Left ventricle myocardium inferior (tissue), 1 donor: ENCODE measurements around the gene PTPRT. TPM values are rescaled to one million over a fixed set of nuclear protein-coding genes. Genes with fewer than 3 reads are reported as not detected.

Experiments used
- DNase-seq: peaks from one replicate; pipeline ENCODE4 v3.0.0-alpha.2; 2020
- H3K27ac ChIP-seq: fragments of 200-600 bp; replicated peaks from 2 replicates; pipeline ENCODE4 v1.8.0; 2021
- H3K27me3 ChIP-seq: fragments of 200-600 bp; 2 replicates; pipeline ENCODE4 v1.8.0; 2021; ENCODE audit warnings: low read depth
- H3K36me3 ChIP-seq: fragments of 200-600 bp; 2 replicates; pipeline ENCODE4 v1.8.0; 2021
- H3K4me1 ChIP-seq: fragments of 200-600 bp; 2 replicates; pipeline ENCODE4 v1.8.0; 2021
- H3K4me3 ChIP-seq: fragments of 200-600 bp; 2 replicates; pipeline ENCODE4 v1.8.0; 2021; ENCODE audit warnings: mild to moderate bottlenecking, moderate library complexity
- H3K9me3 ChIP-seq: fragments of 200-600 bp; replicated peaks from 2 replicates; pipeline ENCODE4 v1.8.0; 2021
- intact Hi-C: fragments of 100-400 bp; cut with micrococcal nuclease; formaldehyde crosslinking; loops from one replicate; pipeline ENCODE4 v1.11.0; 2022
- total RNA-seq: library from RNA; stranded (reverse); fragmentation: NEBNext Ultra II Directional; extraction: Animal tissue kit (Norgen Biotek cat#: 25700); gene quantifications from one replicate; pipeline ENCODE4 v1.2.1, GENCODE V29; 2021
- TF ChIP-seq, protein P1 (sequence below): fragments of 200-600 bp; IDR thresholded peaks from 2 replicates; pipeline ENCODE4 v1.8.0; 2021; ENCODE audit warnings: antibody characterized with exemption, mild to moderate bottlenecking, borderline replicate concordance
- donor health status: DM: no; HTN: yes; CAD: no; lungs with severe emphysema.

Gene PTPRT
- total RNA-seq, 1 donor from 2014 or later: 0.08 TPM

DNA sequence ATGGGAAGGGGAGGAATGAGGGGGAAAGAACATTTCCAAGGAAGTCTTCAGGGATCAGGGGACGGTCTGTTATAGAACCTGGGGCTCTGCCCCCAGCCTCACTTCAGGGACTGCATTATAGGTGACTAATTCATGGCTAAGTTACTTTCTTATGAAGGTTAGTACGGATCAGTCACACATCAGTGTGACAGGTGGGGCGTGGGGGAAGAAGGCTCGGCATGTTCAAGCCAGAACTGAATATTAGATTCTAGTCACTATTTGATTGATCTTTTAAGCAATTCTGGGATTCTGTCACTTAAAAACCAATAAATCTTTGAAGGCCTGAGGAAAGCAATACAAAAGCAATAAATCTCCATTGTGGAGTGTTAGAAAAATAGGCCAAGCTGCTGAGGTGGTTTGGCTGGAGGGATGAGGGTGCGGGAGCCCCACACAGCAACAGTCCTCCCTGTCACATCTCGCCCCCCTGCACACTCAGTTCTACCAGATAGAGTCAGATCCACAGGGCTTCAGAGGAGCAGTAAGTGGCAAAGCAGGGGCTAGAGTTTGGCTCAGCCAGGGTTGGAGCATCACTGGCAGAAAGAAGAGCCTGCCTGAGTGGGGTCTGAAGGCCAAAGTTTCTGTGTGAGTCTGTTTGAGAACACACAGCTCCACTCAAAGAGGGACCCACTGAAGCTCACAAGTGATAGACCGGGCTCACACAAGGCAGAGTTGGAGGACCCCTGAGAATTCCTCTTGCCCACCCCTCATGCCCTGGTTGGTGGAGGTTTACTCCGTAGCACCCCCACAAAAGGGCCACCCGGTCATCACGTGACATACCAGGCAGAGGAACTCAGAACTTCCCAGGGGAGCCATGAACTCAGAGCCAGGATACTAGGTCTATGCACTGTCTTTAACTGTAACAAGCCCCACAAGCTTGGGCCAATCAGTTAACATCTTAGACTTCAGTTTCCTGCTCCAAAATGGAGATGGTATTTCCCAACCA is 843.2 kb downstream of the PTPRT start:
- no peaks in the 10 kb centered on the region for H3K36me3 ChIP-seq
- H3K4me1 ChIP-seq: no peaks in the 10 kb centered on the region
- no peak for DNase-seq
- H3K27me3 ChIP-seq: no peaks in the 10 kb centered on the region
- intact Hi-C loops: no loop called here
- H3K27ac ChIP-seq: no peak overlapping the region
- H3K9me3 ChIP-seq: no peaks in the 10 kb centered on the region
- no peak overlapping the region for H3K4me3 ChIP-seq
- TF ChIP-seq, protein P1, sequence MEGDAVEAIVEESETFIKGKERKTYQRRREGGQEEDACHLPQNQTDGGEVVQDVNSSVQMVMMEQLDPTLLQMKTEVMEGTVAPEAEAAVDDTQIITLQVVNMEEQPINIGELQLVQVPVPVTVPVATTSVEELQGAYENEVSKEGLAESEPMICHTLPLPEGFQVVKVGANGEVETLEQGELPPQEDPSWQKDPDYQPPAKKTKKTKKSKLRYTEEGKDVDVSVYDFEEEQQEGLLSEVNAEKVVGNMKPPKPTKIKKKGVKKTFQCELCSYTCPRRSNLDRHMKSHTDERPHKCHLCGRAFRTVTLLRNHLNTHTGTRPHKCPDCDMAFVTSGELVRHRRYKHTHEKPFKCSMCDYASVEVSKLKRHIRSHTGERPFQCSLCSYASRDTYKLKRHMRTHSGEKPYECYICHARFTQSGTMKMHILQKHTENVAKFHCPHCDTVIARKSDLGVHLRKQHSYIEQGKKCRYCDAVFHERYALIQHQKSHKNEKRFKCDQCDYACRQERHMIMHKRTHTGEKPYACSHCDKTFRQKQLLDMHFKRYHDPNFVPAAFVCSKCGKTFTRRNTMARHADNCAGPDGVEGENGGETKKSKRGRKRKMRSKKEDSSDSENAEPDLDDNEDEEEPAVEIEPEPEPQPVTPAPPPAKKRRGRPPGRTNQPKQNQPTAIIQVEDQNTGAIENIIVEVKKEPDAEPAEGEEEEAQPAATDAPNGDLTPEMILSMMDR: no peak

DNA sequence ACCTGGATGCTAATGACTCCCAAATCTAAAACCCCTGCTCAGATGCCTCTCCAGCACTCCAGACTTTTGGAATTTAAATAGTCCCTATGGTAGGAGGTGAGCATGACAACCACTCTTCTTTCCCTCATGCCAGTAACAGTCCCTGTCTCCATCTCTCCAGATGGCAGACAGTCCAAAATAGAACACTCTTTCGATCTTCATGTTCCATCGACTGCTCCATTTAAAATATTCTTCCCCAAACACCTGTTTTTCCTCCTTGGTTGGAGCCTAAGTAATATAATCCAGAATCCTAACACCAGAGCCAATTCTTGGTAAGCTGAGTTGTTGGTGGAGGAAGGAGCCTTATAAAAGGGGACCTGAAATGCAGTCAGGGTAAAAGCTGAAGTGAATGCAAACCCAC is 848.1 kb downstream of the PTPRT start:
- TF ChIP-seq, protein P1: no peak
- intact Hi-C loops: no loop called here
- no peak overlapping the region for H3K4me3 ChIP-seq
- H3K27me3 ChIP-seq: no peaks in the 10 kb centered on the region
- no peak overlapping the region for H3K27ac ChIP-seq
- no peaks in the 10 kb centered on the region for H3K36me3 ChIP-seq
- peaks cover 42% of the 10 kb centered on the region for H3K4me1 ChIP-seq
- no peak for DNase-seq
- no peaks in the 10 kb centered on the region for H3K9me3 ChIP-seq

DNA sequence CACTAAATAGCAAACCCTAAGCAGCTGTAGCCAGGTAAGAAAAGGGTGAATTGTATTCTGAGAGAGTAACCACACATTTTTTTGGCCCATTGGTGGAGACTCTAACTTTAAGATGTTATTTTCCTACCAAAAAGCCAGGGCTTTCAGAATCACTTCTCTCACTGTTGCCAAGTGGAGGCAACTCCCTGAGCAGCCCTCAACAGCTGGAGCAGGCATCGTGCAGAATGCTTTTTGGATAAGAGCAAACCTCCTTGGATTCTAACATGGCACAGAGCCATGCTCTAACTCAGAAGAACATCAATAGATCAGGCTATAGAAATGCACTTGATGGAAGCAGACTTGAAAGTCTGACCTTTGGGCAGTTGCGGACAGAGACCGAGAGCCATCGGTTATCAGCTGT is 849.3 kb downstream of the PTPRT start:
- intact Hi-C loops: no loop called here
- Histone ChIP-seq H3K9me3 (peaks cover under 1% of the 10 kb centered on the region), H3K4me1 (peaks cover 42% of the 10 kb centered on the region), H3K27me3 (no peaks in the 10 kb centered on the region), H3K27ac (peak overlapping the region; percentile 83), H3K36me3 (no peaks in the 10 kb centered on the region), H3K4me3 (no peak overlapping the region)
- TF ChIP-seq, protein P1: no peak
- peak; percentile 30 for DNase-seq

DNA sequence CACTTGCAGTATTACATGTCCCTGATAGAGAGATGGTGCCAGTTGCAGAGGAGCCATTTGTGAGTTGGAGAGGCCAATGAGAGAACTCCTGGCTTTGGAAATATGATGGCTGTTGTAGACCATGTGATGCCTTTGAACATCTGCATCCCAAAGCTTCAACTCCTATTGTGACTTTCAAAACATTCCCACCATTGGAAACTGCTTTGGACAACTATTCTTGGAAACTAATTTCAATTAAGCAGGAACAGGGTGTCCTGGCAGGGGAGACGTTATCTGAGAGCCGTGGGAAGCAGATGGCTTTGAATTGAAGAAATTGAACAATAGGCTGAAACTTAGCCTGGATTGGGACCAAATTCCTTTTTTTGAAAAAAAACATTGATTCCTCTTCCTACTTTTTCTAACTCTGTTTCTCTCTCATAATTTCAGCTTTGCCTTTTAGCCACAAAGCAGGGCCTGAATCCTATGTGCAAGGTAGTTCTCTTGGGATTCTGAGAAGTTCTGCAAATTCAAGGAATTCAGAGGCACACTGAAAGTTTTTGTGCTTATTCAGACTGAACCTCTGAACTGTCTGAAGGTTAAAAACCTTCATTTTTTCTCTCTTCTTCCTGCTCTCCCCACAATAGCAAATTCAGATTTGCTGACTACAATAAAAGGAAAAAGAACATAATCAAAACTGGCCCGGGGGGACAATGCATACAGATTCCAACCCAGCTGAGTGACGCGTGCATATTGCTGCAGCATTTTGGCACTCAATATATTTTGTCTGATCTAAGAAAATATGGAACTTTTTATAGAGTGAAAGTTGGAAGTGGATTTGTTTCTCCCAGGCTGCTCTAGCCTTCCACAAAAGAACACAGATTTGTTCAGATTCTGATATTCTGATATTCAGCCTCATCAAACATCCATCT is 851.2 kb downstream of the PTPRT start:
- Histone ChIP-seq H3K4me3 (no peak overlapping the region), H3K27ac (peak overlapping the region; percentile 83), H3K36me3 (no peaks in the 10 kb centered on the region), H3K27me3 (no peaks in the 10 kb centered on the region), H3K9me3 (peaks cover 10% of the 10 kb centered on the region), H3K4me1 (peaks cover 42% of the 10 kb centered on the region)
- TF ChIP-seq, protein P1: no peak
- peak; percentile 45 for DNase-seq
- intact Hi-C loops: no loop called here

DNA sequence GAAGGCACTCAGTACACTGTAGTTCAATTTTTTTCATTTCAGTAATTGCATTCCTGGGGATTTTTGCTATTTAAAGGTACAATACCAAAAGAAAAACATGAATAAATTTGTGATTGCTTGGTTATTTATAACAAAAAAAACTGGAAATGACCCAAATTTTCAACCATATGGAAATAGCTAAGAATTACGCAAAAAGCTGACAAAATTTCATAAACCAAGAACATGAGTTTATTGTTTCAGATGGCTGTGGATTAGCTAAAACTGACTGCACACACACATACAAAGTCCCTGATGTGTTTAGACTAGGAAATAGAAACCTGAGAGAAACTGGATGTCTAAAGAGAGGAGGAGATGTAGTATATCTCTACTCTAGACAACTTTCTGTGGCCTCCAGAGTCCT is 853.1 kb downstream of the PTPRT start:
- intact Hi-C loops: no loop called here
- Histone ChIP-seq H3K4me3 (no peak overlapping the region), H3K27ac (peak overlapping the region; percentile 83)

More for the DNA sequence above, 853.1 kb downstream of the PTPRT start:
- H3K27me3 ChIP-seq: no peaks in the 10 kb centered on the region
- H3K4me1 ChIP-seq: peaks cover 42% of the 10 kb centered on the region
- TF ChIP-seq, protein P1: no peak
- no peaks in the 10 kb centered on the region for H3K36me3 ChIP-seq
- no peak for DNase-seq
- peaks cover 10% of the 10 kb centered on the region for H3K9me3 ChIP-seq
